Measurements from ENCODE around the gene GCC2. TPM values are rescaled to one million over a fixed set of nuclear protein-coding genes. Genes with fewer than 3 reads are reported as not detected.

Gene GCC2, protein sequence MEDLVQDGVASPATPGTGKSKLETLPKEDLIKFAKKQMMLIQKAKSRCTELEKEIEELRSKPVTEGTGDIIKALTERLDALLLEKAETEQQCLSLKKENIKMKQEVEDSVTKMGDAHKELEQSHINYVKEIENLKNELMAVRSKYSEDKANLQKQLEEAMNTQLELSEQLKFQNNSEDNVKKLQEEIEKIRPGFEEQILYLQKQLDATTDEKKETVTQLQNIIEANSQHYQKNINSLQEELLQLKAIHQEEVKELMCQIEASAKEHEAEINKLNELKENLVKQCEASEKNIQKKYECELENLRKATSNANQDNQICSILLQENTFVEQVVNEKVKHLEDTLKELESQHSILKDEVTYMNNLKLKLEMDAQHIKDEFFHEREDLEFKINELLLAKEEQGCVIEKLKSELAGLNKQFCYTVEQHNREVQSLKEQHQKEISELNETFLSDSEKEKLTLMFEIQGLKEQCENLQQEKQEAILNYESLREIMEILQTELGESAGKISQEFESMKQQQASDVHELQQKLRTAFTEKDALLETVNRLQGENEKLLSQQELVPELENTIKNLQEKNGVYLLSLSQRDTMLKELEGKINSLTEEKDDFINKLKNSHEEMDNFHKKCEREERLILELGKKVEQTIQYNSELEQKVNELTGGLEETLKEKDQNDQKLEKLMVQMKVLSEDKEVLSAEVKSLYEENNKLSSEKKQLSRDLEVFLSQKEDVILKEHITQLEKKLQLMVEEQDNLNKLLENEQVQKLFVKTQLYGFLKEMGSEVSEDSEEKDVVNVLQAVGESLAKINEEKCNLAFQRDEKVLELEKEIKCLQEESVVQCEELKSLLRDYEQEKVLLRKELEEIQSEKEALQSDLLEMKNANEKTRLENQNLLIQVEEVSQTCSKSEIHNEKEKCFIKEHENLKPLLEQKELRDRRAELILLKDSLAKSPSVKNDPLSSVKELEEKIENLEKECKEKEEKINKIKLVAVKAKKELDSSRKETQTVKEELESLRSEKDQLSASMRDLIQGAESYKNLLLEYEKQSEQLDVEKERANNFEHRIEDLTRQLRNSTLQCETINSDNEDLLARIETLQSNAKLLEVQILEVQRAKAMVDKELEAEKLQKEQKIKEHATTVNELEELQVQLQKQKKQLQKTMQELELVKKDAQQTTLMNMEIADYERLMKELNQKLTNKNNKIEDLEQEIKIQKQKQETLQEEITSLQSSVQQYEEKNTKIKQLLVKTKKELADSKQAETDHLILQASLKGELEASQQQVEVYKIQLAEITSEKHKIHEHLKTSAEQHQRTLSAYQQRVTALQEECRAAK (N-terminal part only)
- total RNA-seq (ENCODE audit: unreplicated experiment), result 64.9 TPM
- long read RNA-seq, partial matches to known transcripts, result 21 of 22 reads
- long read RNA-seq, other reads (novel, unspliced or antisense), result 1 of 22 reads

DNA sequence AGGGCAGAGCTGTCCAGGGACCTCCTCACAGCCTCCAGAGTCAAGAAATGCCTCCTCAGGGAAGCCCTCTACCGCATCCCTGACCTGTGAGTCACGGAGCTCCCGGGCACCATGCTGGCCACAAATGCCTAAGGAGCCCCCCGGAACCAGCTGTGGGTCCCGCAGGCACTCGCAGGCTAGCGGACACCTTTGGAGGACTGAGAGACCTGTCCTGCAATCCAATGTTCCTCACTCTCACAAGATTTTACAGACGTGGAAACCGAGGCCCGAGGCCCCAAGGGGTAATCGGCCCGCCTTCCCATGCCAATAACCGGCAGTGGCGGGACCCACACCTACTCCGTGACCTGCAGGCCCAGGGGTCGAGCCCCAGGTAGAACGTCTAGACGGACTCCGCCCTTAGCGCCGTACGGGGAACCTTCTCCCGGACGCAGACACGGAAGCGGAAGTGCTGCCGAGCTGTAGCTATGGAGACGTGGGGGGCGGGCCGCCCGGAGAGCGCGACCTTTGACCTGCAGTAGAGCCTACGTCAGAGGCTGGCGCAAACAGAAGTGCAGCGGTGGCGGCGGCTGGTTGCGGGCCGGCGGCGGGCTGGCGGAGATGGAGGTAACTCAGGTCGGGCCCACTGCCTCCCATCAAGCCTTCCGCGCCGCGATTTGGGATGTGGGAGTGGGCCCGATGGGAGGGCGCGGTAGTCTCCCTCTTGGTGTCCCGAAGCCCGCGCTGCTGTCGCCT is at the start of gene GCC2:
Gene GCC2 (plus strand): TSS at position 529 of the 732 bp plus-strand sequence. CDS start 69 bp downstream, at position 598.
- DNase-seq (ENCODE audit: low spot score), result peak; percentile 96
- Mint-ChIP-seq H3K9me3 (ENCODE audit: unreplicated experiment) (no peaks in the 10 kb centered on the region), H3K27me3 (ENCODE audit: unreplicated experiment) (peaks cover 18% of the 10 kb centered on the region), H3K27ac (ENCODE audit: unreplicated experiment) (peak within 1 kb of the TSS; percentile 100), H3K4me3 (ENCODE audit: unreplicated experiment) (peak within 1 kb of the TSS; percentile 100), H3K4me1 (ENCODE audit: unreplicated experiment) (peaks cover 49% of the 10 kb centered on the region), H3K36me3 (ENCODE audit: low read depth, unreplicated experiment) (peaks cover 23% of the 10 kb centered on the region)
- no peak for TF ChIP-seq CTCF (IDR thresholded peaks at IDR 0.05; ENCODE audit: unreplicated experiment)

GRCh38 chr2:108399479-108399878 is 49.5 kb upstream of the GCC2 start:
- no peak overlapping the region for H3K27ac Mint-ChIP-seq (ENCODE audit: unreplicated experiment)

DNA sequence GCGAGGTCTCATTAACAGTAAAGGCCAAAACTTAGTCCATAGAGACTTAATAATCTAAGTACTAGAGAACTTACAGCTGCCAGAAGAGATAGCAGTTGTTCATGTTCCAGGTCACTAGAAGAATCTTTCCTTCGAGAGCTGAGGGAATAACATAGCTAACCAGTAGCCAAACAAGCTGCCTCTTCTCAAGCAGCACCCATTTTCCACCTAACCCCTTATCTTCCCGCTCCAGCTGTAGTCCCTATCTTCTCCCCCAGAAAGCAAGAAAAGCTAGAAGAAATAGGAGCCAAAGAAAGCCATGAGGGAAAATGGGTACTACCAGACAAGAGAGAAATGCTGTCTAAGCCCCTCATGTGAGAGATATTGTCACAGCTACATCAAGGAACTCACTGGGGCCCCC is 47.2 kb upstream of the GCC2 start:
- Mint-ChIP-seq H3K27me3 (ENCODE audit: unreplicated experiment) (peaks cover 6% of the 10 kb centered on the region), H3K9me3 (ENCODE audit: unreplicated experiment) (peaks cover 29% of the 10 kb centered on the region), H3K4me3 (ENCODE audit: unreplicated experiment) (no peak overlapping the region), H3K27ac (ENCODE audit: unreplicated experiment) (peak overlapping the region; percentile 20), H3K36me3 (ENCODE audit: low read depth, unreplicated experiment) (peaks cover 79% of the 10 kb centered on the region), H3K4me1 (ENCODE audit: unreplicated experiment) (peaks cover 2% of the 10 kb centered on the region)
- no peak for DNase-seq (ENCODE audit: low spot score)
- TF ChIP-seq CTCF (IDR thresholded peaks at IDR 0.05; ENCODE audit: unreplicated experiment), result no peak

More at GRCh38 chr2:108399479-108399878, 49.5 kb upstream of the GCC2 start:
- Mint-ChIP-seq H3K36me3 (ENCODE audit: low read depth, unreplicated experiment) (peaks cover 68% of the 10 kb centered on the region), H3K27me3 (ENCODE audit: unreplicated experiment) (peaks cover 2% of the 10 kb centered on the region), H3K4me3 (ENCODE audit: unreplicated experiment) (peak overlapping the region; percentile 25), H3K9me3 (ENCODE audit: unreplicated experiment) (peaks cover 21% of the 10 kb centered on the region), H3K4me1 (ENCODE audit: unreplicated experiment) (peaks cover 4% of the 10 kb centered on the region)
- no peak for TF ChIP-seq CTCF (IDR thresholded peaks at IDR 0.05; ENCODE audit: unreplicated experiment)
- no peak for DNase-seq (ENCODE audit: low spot score)

DNA sequence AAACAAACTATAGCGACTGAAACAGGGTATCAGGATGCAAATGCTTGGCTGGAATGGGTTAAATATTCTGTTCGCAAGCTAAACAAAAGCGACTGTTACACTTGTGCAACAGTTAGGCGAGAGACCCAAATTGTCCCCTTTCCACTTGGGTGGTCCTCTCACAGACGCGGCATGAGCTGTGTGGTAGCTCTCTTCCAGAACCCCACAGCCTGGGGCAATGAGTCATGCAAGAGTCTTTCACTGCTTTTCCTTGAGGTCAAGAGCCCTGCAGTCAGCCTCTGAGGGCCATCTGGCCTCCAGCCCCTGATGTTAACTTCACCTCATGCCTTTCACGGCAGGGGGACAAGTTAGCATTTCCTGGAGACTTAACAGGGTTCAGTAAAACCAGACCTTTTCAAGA is 45.5 kb upstream of the GCC2 start:
- Mint-ChIP-seq H3K27ac (ENCODE audit: unreplicated experiment) (no peak overlapping the region), H3K4me1 (ENCODE audit: unreplicated experiment) (no peaks in the 10 kb centered on the region), H3K36me3 (ENCODE audit: low read depth, unreplicated experiment) (peaks cover 68% of the 10 kb centered on the region), H3K4me3 (ENCODE audit: unreplicated experiment) (no peak overlapping the region), H3K9me3 (ENCODE audit: unreplicated experiment) (peaks cover 24% of the 10 kb centered on the region), H3K27me3 (ENCODE audit: unreplicated experiment) (peaks cover 6% of the 10 kb centered on the region)
- DNase-seq (ENCODE audit: low spot score), result no peak
- TF ChIP-seq CTCF (IDR thresholded peaks at IDR 0.05; ENCODE audit: unreplicated experiment), result no peak
